SW 1271 (cell line): ENCODE data around the gene TUSC2.
"Not testable (repeated sequence)": the region's sequence is repeated elsewhere in the genome, so short reads cannot be mapped to it uniquely, and the experiment has no call there.

Experiments
- DNase-seq, 2 experiments: peaks; one replicate each; lab custom pipeline; 2025; lab: John Stamatoyannopoulos, UW

The TUSC2 gene

DNA sequence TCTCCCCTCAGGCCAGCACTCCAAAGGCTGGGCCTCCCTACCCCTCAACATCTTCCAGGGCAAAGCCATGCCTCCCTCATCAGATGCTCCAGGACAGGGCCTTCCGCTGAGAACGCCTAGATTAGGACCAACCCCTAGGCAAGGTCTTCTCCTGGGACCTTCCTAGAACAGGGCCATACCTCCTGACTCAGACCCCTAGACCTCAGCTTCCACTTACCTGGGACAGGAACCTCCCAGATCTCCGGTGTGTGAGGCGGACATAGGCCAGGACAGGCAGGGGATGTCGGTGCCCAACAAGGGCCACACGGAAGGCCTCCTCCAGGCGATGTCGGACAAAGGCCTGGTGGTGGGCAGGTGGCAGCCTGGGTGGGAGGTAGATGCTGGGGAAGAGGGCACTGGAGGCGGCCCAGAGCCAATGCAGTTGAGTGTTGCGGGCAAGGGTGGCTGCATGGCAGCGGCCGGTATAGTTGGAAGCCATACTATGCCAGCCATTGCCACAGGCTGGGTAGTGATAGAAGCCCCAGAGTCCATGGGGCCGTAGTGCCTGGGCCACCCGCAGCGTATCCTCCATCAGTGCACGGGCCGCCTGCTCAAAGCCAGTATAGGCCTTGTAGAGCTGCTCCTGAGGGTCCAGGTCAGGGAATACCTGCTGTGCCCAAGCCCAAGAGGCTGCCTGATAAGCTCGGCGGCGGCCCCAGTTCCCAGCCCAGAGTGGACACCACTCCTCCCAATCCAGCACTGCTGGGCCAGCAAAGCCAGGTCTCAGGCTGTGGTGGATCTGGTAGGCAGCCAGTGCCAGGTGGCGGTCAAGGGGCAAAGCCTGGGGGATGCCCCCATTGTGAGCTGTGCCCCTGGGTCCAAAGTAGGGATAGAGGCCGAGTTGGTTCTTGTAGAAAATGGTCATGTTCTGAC lies 33.3 kb downstream of the TUSC2 start:
- DNase-seq, result no peak

GRCh38 chr3:50294089-50294488 lies 33.9 kb downstream of the TUSC2 start:
- no peak for DNase-seq

GRCh38 chr3:50293079-50293801 lies 34.8 kb downstream of the TUSC2 start:
- no peak for DNase-seq

DNA sequence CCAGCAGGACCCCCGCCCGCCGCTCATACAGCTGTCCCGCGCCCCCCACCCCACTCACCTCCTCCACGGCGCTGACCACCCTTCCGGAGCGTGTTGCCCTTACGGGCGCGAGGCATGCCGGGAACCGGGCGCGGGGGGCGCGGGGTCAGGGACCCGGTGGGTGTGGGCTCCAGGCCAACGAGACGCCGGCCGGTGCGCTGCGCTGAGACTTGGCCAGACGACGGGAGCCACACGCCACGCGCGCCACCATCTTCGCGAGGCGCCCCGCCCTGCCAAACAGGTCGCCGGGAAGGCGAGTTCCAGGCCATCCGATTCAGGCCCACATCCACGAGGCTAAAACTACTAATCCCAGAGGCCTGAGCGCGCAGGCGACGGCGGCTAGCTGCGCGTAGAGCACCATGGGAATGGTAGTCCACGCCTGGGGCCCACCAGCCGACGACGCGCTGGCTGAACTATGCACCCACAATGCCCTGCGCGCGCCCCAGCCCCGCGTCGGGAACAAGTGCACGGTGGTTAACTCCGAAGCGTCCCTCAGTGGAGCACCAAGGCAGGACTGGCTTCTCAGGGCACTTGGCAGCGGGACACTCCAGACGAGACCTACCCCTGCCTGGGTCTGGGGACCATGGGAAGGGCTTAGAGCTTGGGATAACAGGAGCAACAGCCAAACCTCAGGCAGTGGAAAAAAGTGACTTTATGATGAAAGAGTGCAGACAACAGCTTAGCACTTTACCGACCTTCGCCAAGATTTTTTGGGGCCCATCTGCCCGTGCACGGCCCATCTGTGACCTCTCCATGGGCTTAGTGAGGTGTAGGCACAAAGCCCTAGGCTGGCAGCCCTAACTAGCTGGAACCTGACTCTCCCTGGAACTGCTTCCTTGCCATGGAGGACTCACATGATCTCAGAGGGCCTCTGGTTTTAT lies 35.6 kb downstream of the TUSC2 start, which contains the start of gene IFRD2:
IFRD2 (minus strand) TSS at position 271 of the 920 bp plus-strand sequence; CDS start at position 116, 155 bp downstream.
- peak; percentile 74 to 92 for DNase-seq

GRCh38 chr3:50290161-50290641 lies 37.8 kb downstream of the TUSC2 start:
- DNase-seq, result no peak

- DNase-seq, result no peak
These were observed 38.9 kb downstream of the TUSC2 start for GRCh38 chr3:50289130-50289529.

- no peak for DNase-seq
These were observed 39.5 kb downstream of the TUSC2 start for GRCh38 chr3:50288387-50289007.

DNA sequence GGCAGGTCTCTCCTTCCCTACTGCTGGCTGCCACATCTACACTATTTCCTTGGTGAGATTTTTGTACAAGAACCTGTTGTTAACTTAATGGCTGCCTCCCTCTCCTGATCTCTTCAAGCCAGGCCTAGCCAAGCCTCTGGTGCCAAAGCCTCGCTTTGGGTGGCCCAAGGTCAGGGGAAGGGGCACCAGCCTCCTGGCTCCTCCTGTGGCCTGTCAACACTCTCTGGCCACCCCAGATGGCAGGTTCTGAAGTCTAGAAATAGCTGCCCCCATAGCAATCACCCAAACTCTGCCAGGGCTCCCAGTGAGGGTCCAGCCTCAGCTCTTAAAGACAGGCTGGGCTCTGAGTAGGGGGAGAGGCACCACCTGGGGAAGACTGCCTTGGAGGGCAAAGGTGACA lies 40.8 kb downstream of the TUSC2 start:
- no peak for DNase-seq

DNA sequence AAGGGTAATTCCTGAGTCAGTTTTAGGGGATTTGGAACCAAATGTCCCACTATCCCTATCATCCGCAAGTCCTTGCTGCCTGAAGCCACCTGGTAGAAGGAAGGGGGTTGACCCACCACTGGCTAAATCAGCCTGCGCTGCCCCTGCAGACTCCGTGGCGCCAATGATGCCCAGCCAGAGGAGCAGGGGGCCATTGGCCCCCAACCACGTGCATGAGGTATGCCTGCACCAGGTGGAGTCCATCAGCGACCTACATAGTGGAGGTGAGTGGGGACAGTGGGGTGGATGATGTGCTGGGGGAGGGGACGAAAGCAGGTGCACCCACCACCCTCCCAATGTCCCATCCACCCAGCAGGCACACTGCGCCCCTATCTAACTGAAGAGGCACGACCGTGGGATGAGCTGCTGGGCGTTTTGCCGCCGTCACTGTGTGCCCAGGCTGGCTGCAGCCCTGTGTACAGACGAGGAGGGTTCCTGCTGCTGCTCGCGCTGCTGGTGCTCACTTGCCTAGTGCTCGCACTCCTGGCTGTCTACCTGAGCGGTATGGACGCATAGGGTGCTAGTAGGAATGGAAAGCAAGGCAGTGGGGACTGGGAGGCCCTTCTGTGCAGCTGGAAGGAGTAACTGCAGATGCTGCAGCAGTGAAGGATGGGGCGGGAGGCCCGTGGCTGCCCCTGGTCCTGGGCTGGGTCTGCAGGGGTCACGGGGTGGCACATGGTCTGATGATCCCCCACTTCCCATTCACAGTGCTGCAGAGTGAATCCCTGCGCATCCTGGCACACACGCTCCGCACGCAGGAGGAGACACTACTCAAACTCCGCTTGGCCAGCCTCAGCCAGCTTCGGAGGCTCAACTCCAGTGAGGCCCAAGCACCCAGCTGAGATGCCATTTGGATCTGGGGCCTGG lies 41.4 kb downstream of the TUSC2 start:
- DNase-seq, result no peak

- DNase-seq, result not testable (repeated sequence)
These were observed 43.9 kb downstream of the TUSC2 start for GRCh38 chr3:50284121-50284520.

GRCh38 chr3:50279255-50280016 lies 48.6 kb downstream of the TUSC2 start:
- DNase-seq, result no peak

DNA sequence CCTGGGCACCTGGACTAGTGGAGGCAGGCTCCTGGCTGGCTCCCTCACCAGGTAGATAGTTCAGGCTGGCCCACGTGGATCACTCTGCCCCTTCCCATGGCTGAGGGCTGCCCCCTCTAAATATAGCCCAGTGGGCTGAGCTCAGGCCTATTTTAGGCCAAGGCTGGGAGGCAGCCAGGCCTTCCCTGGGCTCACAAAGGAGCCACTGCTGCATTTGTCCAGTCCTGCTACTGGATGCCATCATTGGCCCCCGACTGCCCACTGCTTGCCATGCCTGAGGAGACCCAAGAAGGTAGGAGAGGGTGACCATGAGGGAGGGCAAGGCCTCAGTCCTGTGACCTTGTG lies 49.2 kb downstream of the TUSC2 start, which contains the start of gene LSMEM2:
LSMEM2 (plus strand) TSS at position 208 of the 345 bp plus-strand sequence; CDS start at position 235, 27 bp downstream.
- DNase-seq, result no peak

DNA sequence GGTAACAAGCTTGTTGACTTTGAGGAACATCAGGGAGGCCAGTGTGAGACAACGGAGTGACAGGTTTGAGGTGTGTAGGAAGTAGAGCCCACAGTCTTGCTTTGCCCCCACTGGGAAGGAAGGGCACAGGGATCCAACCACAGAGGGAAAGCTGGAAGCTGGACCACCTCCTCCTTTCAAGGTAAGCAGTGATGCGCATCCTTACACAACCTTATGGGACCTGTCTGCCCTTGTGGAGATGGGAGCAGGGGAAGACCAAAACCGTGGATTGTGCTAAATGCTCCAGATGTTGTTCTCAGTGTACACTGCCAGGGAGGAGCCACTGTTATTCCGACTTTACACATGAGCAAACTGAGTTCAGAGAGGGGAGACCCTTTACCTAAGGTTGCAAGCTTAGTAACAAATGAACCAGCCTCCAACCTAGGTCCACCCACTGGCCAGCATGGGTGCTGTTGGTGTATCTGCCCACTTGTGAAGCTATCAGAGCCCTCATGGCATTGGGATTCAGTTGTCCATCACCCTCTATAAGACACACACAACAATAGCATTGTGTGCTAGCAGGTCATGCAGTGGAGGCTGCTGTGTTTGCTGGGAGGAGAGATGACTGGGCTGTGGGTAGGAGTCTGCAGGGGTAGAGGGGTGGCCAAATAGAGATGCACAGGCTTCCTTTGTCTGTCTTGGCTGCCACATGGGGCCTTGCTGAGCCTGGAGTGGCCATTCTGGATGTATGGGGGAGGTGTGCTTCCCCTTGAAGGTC lies 49.7 kb downstream of the TUSC2 start:
- no peak for DNase-seq

DNA sequence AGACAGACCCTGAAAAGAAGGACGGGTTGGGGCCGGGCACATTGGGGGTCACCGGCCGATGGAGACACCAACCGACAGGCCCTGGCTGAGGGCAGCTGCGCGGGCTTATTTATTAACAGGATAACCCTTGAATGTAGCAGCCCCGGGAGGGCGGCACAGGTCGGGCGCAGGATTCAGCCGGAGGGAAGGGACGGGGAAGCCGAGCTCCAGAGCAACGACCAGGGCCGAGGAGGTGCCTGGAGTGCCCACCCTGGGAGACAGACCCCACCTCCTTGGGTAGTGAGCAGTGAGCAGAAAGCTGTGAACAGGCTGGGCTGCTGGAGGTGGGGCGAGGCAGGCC lies 51.3 kb downstream of the TUSC2 start:
- no peak for DNase-seq

GRCh38 chr3:50275996-50276761 lies 51.8 kb downstream of the TUSC2 start:
- no peak for DNase-seq

GRCh38 chr3:50275141-50275995 lies 52.7 kb downstream of the TUSC2 start:
- no peak for DNase-seq
